Gastrocnemius medialis (tissue), 4 donors: ENCODE measurements around the gene EHD1.

ENCODE experiments used
- POLR2A ChIP-seq, 2 donors: fragments of 450-650 bp; IDR thresholded peaks; one replicate each; pipeline ENCODE4 v1.6.1; 2017; ENCODE audit warnings: antibody characterized with exemption in 2 of 2, mild to moderate bottlenecking in 2 of 2, moderate library complexity in 2 of 2
- TF ChIP-seq, protein P1 (sequence below), 5 experiments: fragments of 450-650 bp in 3 of 5; fragments of 200-600 bp in 2 of 5; sonication (generic) in 2 of 5; IDR thresholded peaks in 4 of 5; conservative IDR thresholded peaks in 1 of 5; 1 replicate in 4 of 5; 2 replicates in 1 of 5; pipeline ENCODE4 v1.5.1; 2016 to 2019; ENCODE audit warnings: antibody characterized with exemption in 5 of 5, mild to moderate bottlenecking in 3 of 5, moderate library complexity in 3 of 5

DNA sequence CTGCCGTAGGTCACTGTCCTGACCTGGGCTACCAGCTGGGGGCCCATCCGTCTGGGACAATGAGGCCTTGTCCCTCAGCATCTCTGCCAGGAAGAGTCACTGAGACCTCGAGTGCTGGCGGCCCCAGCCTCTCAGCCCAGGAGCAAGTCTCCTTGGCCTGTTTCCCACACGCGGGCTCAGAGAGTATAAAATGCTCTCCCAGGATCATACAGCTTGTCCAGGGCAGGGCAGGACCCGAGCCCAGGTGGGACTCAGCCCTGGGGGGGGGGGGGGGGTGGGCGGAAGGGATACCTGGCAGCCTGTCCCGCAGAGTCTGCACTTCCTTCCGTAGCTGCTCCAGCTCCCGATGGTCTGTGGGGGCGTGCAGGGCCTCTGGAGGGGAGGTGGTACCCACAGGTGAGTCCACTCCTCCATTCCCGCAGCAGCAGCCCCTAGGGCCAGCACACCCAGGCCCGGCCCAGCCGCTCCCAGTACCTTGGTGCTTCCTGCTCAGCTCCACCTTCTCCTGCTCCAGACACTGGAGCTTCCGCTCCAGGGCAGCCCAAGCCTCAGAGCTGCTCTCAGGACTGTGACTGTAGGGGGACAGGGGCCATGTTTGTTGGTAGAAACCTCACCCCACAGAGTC is 41.9 kb downstream of the EHD1 start:
- TF ChIP-seq, protein P1, sequence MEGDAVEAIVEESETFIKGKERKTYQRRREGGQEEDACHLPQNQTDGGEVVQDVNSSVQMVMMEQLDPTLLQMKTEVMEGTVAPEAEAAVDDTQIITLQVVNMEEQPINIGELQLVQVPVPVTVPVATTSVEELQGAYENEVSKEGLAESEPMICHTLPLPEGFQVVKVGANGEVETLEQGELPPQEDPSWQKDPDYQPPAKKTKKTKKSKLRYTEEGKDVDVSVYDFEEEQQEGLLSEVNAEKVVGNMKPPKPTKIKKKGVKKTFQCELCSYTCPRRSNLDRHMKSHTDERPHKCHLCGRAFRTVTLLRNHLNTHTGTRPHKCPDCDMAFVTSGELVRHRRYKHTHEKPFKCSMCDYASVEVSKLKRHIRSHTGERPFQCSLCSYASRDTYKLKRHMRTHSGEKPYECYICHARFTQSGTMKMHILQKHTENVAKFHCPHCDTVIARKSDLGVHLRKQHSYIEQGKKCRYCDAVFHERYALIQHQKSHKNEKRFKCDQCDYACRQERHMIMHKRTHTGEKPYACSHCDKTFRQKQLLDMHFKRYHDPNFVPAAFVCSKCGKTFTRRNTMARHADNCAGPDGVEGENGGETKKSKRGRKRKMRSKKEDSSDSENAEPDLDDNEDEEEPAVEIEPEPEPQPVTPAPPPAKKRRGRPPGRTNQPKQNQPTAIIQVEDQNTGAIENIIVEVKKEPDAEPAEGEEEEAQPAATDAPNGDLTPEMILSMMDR (IDR thresholded peaks at IDR 0.05 in 4 of 5, conservative IDR thresholded peaks at IDR 0.05 in 1 of 5): no peak
- TF ChIP-seq POLR2A (IDR thresholded peaks at IDR 0.05): no peak
